ENCODE results near the gene HYCC2. TPM values are rescaled to one million over a fixed set of nuclear protein-coding genes. Genes with fewer than 3 reads are reported as not detected.
"Not testable (repeated sequence)": the region's sequence is repeated elsewhere in the genome, so short reads cannot be mapped to it uniquely, and the experiment has no call there.

The HYCC2 gene
- total RNA-seq, 2 donors from 2014 or later, result 15.3 to 25.0 TPM

GRCh38 chr2:201072201-201072530, 695 bp upstream of the HYCC2 start:
- Histone ChIP-seq H3K27me3 (replicated peaks; ENCODE audit: insufficient read depth) (no peaks in the 10 kb centered on the region), H3K27ac (peak overlapping the region; percentile 86 to 95), H3K4me3 (peak overlapping the region; percentile 94), H3K9me3 (no peaks in the 10 kb centered on the region), H3K36me3 (no peaks in the 10 kb centered on the region), H3K4me1 (ENCODE audit: control insufficient read depth in 1 of 2, low read depth in 2 of 2) (peaks cover 26 to 32% of the 10 kb centered on the region in 2 donors)
- TF ChIP-seq, protein P1, sequence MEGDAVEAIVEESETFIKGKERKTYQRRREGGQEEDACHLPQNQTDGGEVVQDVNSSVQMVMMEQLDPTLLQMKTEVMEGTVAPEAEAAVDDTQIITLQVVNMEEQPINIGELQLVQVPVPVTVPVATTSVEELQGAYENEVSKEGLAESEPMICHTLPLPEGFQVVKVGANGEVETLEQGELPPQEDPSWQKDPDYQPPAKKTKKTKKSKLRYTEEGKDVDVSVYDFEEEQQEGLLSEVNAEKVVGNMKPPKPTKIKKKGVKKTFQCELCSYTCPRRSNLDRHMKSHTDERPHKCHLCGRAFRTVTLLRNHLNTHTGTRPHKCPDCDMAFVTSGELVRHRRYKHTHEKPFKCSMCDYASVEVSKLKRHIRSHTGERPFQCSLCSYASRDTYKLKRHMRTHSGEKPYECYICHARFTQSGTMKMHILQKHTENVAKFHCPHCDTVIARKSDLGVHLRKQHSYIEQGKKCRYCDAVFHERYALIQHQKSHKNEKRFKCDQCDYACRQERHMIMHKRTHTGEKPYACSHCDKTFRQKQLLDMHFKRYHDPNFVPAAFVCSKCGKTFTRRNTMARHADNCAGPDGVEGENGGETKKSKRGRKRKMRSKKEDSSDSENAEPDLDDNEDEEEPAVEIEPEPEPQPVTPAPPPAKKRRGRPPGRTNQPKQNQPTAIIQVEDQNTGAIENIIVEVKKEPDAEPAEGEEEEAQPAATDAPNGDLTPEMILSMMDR (IDR thresholded peaks at IDR 0.05), result no peak
- no peak for DNase-seq (ENCODE audit: low spot score)
- ATAC-seq (ENCODE audit: insufficient number of reproducible peaks, low FRiP score, low read depth), result no peak

DNA sequence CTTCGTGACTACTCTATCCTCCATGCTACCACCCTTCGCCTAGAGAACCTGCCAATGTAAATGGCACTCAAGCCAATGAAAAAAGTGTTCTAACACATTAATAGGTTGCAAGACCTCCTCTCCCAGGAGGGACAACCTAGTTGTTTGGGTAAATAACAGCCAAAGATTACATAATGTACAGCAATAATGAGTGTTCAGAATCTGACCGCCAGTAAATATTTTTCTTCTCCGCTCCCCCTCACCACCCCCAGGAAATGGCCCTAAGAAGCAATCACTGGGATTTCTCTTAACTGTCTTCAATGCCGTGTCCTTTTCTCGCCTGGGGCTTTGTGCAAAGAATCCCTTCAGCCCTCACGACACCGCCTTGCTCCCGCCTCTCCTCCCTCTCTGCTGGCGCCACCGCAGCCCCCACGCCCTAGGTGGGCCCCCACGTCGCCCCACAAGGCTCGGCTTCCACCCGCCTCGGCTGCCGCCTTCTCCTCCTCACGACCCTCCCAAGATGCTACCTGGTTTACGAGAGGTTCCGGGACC, 458 bp downstream of the HYCC2 start:
- TF ChIP-seq, protein P1 (IDR thresholded peaks at IDR 0.05), result no peak
- peak overlapping the region; percentile 94 for H3K4me3 ChIP-seq
- no peaks in the 10 kb centered on the region for H3K36me3 ChIP-seq
- no peaks in the 10 kb centered on the region for H3K27me3 ChIP-seq (replicated peaks; ENCODE audit: insufficient read depth)
- ATAC-seq (ENCODE audit: insufficient number of reproducible peaks, low FRiP score, low read depth) (peak; percentile 8), DNase-seq (ENCODE audit: low spot score) (no peak)
- peak overlapping the region; percentile 86 to 95 for H3K27ac ChIP-seq
- no peaks in the 10 kb centered on the region for H3K9me3 ChIP-seq
- H3K4me1 ChIP-seq (ENCODE audit: control insufficient read depth in 1 of 2, low read depth in 2 of 2), result peaks cover 26 to 33% of the 10 kb centered on the region in 2 donors

GRCh38 chr2:201064797-201065329, 6.6 kb downstream of the HYCC2 start:
- H3K27ac ChIP-seq, result no peak overlapping the region
- DNase-seq (ENCODE audit: low spot score) (no peak), ATAC-seq (ENCODE audit: insufficient number of reproducible peaks, low FRiP score, low read depth) (no peak)
- TF ChIP-seq, protein P1 (IDR thresholded peaks at IDR 0.05), result no peak
- H3K4me1 ChIP-seq (ENCODE audit: control insufficient read depth in 1 of 2, low read depth in 2 of 2), result peaks cover 8 to 20% of the 10 kb centered on the region in 2 donors
- no peaks in the 10 kb centered on the region for H3K9me3 ChIP-seq
- no peaks in the 10 kb centered on the region for H3K27me3 ChIP-seq (replicated peaks; ENCODE audit: insufficient read depth)
- no peaks in the 10 kb centered on the region for H3K36me3 ChIP-seq
- H3K4me3 ChIP-seq, result no peak overlapping the region

GRCh38 chr2:201063516-201063915, 8.0 kb downstream of the HYCC2 start:
- DNase-seq (ENCODE audit: low spot score); H3K4me3 ChIP-seq; H3K27ac ChIP-seq; H3K36me3 ChIP-seq; ATAC-seq (ENCODE audit: insufficient number of reproducible peaks, low FRiP score, low read depth); H3K9me3 ChIP-seq; H3K27me3 ChIP-seq (replicated peaks; ENCODE audit: insufficient read depth): not testable (repeated sequence)
- peaks cover 8 to 13% of the 10 kb centered on the region in 2 donors for H3K4me1 ChIP-seq (ENCODE audit: control insufficient read depth in 1 of 2, low read depth in 2 of 2)

GRCh38 chr2:201059961-201060755, 11.3 kb downstream of the HYCC2 start:
- ATAC-seq (ENCODE audit: insufficient number of reproducible peaks, low FRiP score, low read depth) (no peak), DNase-seq (ENCODE audit: low spot score) (no peak)
- TF ChIP-seq, protein P1 (IDR thresholded peaks at IDR 0.05), result no peak
- H3K27me3 ChIP-seq (replicated peaks; ENCODE audit: insufficient read depth), result no peaks in the 10 kb centered on the region
- H3K9me3 ChIP-seq, result no peaks in the 10 kb centered on the region
- H3K4me3 ChIP-seq, result no peak overlapping the region
- H3K4me1 ChIP-seq (ENCODE audit: control insufficient read depth in 1 of 2, low read depth in 2 of 2), result peaks cover 3 to 7% of the 10 kb centered on the region in 2 donors
- no peak overlapping the region for H3K27ac ChIP-seq
- H3K36me3 ChIP-seq, result no peaks in the 10 kb centered on the region

All from thoracic aorta (tissue), 2 donors.